ENCODE measurements around the gene ARF3. TPM values are rescaled to one million over a fixed set of nuclear protein-coding genes. Genes with fewer than 3 reads are reported as not detected.

The ARF3 gene
- total and polyA plus RNA-seq, 4 donors: 37.9 to 194 (median 111) TPM

- WGBS, 2 donors: 53 to 64% methylated on average over 6 of the region's 6 CpGs
- peaks cover 3 to 94% (median 89%) of the 10 kb centered on the region in 3 donors for H3K27me3 ChIP-seq (ENCODE audit: control insufficient read depth in 3 of 3, insufficient read depth in 3 of 3, low read length in 2 of 3)
- peaks cover 3 to 32% (median 21%) of the 10 kb centered on the region in 5 donors for H3K4me1 ChIP-seq (ENCODE audit: control insufficient read depth in 5 of 5, insufficient read depth in 5 of 5, low read length in 5 of 5)
- H3K36me3 ChIP-seq (ENCODE audit: control insufficient read depth in 4 of 4, insufficient read depth in 4 of 4, low read length in 4 of 4): no peaks in the 10 kb centered on the region
- ATAC-seq (ENCODE audit: insufficient read depth, low FRiP score): no peak
- no peak for TF ChIP-seq CTCF (IDR thresholded peaks at IDR 0.05; ENCODE audit: control extremely low read depth, extremely low read depth)
- DNase-seq: no peak
- H3K27ac ChIP-seq (ENCODE audit: low read depth in 1 of 2, low read length in 1 of 2): no peak overlapping the region
- H3K4me3 ChIP-seq: no peak overlapping the region
- H3K9me3 ChIP-seq (ENCODE audit: control insufficient read depth in 4 of 4, insufficient read depth in 3 of 4, low read length in 3 of 4): peaks cover 0 to 2% (median 0%) of the 10 kb centered on the region in 4 donors
- no peak overlapping the region for H3K9ac ChIP-seq (ENCODE audit: insufficient read depth in 1 of 2, low read length in 2 of 2)
These were observed 25.3 kb upstream of the ARF3 start for GRCh38 chr12:48982397-48983080.

GRCh38 chr12:48981757-48982157 is 24.5 kb upstream of the ARF3 start:
- TF ChIP-seq CTCF (IDR thresholded peaks at IDR 0.05; ENCODE audit: control extremely low read depth, extremely low read depth): no peak
- Histone ChIP-seq H3K4me3 (no peak overlapping the region), H3K9ac (ENCODE audit: insufficient read depth in 1 of 2, low read length in 2 of 2) (no peak overlapping the region), H3K4me1 (ENCODE audit: control insufficient read depth in 5 of 5, insufficient read depth in 5 of 5, low read length in 5 of 5) (peaks cover 3 to 32% (median 21%) of the 10 kb centered on the region in 5 donors), H3K27me3 (ENCODE audit: control insufficient read depth in 3 of 3, insufficient read depth in 3 of 3, low read length in 2 of 3) (peaks cover under 1 to 94% (median 89%) of the 10 kb centered on the region in 3 donors), H3K36me3 (ENCODE audit: control insufficient read depth in 4 of 4, insufficient read depth in 4 of 4, low read length in 4 of 4) (no peaks in the 10 kb centered on the region), H3K27ac (ENCODE audit: low read depth in 1 of 2, low read length in 1 of 2) (no peak overlapping the region), H3K9me3 (ENCODE audit: control insufficient read depth in 4 of 4, insufficient read depth in 3 of 4, low read length in 3 of 4) (peaks cover 0 to 2% (median 0%) of the 10 kb centered on the region in 4 donors)
- 9 to 15% methylated on average over 13 of the region's 13 CpGs for WGBS, 2 donors
- no peak for ATAC-seq (ENCODE audit: insufficient read depth, low FRiP score)
- DNase-seq: no peak

GRCh38 chr12:48980953-48981756 is 23.9 kb upstream of the ARF3 start:
- WGBS, 2 donors: 2 to 3% methylated on average over 86 to 91 of the region's 91 CpGs
- no peak overlapping the region for H3K4me3 ChIP-seq
- no peaks in the 10 kb centered on the region for H3K36me3 ChIP-seq (ENCODE audit: control insufficient read depth in 4 of 4, insufficient read depth in 4 of 4, low read length in 4 of 4)
- no peak for ATAC-seq (ENCODE audit: insufficient read depth, low FRiP score)
- H3K9ac ChIP-seq (ENCODE audit: insufficient read depth in 1 of 2, low read length in 2 of 2): no peak overlapping the region
- H3K27ac ChIP-seq (ENCODE audit: low read depth in 1 of 2, low read length in 1 of 2): no peak overlapping the region
- DNase-seq: peak in 1 of 3 donors; percentile 32
- peaks cover 3 to 32% (median 21%) of the 10 kb centered on the region in 5 donors for H3K4me1 ChIP-seq (ENCODE audit: control insufficient read depth in 5 of 5, insufficient read depth in 5 of 5, low read length in 5 of 5)
- peaks cover 0 to 2% (median 0%) of the 10 kb centered on the region in 4 donors for H3K9me3 ChIP-seq (ENCODE audit: control insufficient read depth in 4 of 4, insufficient read depth in 3 of 4, low read length in 3 of 4)
- H3K27me3 ChIP-seq (ENCODE audit: control insufficient read depth in 3 of 3, insufficient read depth in 3 of 3, low read length in 2 of 3): peaks cover 0 to 96% (median 92%) of the 10 kb centered on the region in 3 donors
- TF ChIP-seq CTCF (IDR thresholded peaks at IDR 0.05; ENCODE audit: control extremely low read depth, extremely low read depth): no peak
